Posterior cingulate gyrus (tissue), 11 donors: ENCODE results near the gene ESRRA.

Experiments used
- DNase-seq, 10 donors: peaks; one replicate each; pipeline versions ENCODE4 v3.0.0 to v3.0.0-alpha.2; 2020 to 2021; ENCODE audit warnings: mixed read lengths in 3 of 10
- intact Hi-C: fragments of 100-400 bp; cut with DNase I; formaldehyde crosslinking; loops from one replicate; pipeline ENCODE4 v1.15.1; 2023

Gene ESRRA

GRCh38 chr11:64269540-64270220, 35.6 kb upstream of the ESRRA start:
- intact Hi-C loops: loop anchor here (1.0 to 2.0 kb wide), 2 partner anchors 16 to 31 kb away; partner anchors contain the start of genes CATSPERZ and GPR137
- peak; percentile 97 to 100 (median 99) for DNase-seq

DNA sequence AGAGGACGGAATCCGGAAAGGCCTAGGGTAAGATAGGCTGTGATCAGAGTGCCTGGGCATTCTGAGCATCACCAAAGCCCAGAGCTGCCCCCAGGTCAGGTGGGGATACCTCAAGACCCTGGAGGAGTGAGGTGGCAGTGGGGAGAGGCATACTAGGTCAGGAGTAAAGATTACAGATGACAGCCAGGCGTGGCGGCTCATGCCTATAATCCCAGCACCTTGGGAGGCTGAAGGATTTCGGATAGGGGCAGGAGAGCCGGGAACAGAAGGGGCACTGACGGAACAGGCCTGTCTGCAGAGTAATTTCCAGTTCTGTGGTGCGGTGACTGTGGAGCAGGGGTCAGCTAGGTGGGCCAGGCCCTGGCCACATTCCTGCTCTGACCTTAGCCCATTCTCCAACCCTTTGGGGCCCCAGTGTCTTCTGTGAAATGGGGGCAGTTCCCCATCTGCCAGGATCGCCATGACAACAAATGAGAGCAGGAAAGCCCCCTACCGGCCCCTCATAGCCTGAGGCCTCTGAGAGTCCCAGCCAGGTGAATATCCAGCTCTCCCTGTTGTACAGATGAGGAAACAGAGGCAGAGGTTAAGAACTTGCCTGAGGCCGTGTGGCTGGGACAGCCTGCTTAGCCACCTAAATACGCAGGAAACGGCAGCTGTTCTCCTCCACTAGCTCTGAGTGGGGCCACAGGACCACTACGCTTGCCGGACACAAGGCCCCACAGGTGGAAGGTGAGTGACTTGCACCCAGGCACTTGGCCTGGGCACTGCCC, 30.1 kb upstream of the ESRRA start:
- intact Hi-C loops: no loop called here
- no peak for DNase-seq

DNA sequence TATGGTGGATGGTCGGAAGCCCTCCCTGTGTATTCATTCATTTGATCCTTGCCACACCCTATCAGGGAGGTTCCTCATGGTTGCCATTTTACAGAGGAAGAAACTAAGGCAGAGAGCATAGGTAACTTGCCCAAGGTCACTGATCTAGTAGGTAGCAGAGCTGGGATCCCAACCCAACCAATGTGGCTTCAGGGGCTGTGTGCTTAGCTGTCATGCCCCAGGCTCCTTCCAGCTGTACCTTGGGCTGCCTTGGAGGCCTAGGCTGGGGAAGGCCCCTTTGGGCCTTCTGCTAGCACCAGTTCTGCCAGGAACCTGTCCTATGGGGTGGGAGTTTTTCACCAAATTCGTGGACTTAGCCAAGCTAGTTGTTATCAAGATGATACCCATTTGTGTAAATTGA, 29.5 kb upstream of the ESRRA start:
- DNase-seq: no peak
- intact Hi-C loops: no loop called here

- peak in 1 of 10 donors; percentile 91 for DNase-seq
- intact Hi-C loops: no loop called here
Observed at GRCh38 chr11:64276653-64277431, 28.5 kb upstream of the ESRRA start.

GRCh38 chr11:64278576-64279190, 26.6 kb upstream of the ESRRA start:
- intact Hi-C loops: no loop called here
- no peak for DNase-seq

GRCh38 chr11:64281957-64282770, 23.2 kb upstream of the ESRRA start:
- no peak for DNase-seq
- intact Hi-C loops: no loop called here

GRCh38 chr11:64283092-64283491, 22.2 kb upstream of the ESRRA start:
- no peak for DNase-seq
- intact Hi-C loops: no loop called here

- peak; percentile 96 to 100 (median 98) for DNase-seq
- intact Hi-C loops: no loop called here
Observed at GRCh38 chr11:64284048-64284961, 21.0 kb upstream of the ESRRA start, which contains the start of gene BAD. BAD (minus strand) TSS chr11:64284665; CDS start chr11:64284368, 297 bp downstream.

GRCh38 chr11:64284962-64285884, 20.1 kb upstream of the ESRRA start, which contains the start of gene GPR137:
GPR137 (plus strand) TSS chr11:64285848; CDS start chr11:64286525, 677 bp downstream.
- intact Hi-C loops: loop anchor here (1.0 kb wide), 2 partner anchors 15 to 20 kb away; partner anchors contain the start of gene ESRRA

GRCh38 chr11:64285885-64286800, 19.2 kb upstream of the ESRRA start:
- peak in 1 of 10 donors; percentile 19 for DNase-seq

More at GRCh38 chr11:64284962-64285884, 20.1 kb upstream of the ESRRA start, which contains the start of gene GPR137:
- DNase-seq: peak; percentile 81 to 98 (median 86)

DNA sequence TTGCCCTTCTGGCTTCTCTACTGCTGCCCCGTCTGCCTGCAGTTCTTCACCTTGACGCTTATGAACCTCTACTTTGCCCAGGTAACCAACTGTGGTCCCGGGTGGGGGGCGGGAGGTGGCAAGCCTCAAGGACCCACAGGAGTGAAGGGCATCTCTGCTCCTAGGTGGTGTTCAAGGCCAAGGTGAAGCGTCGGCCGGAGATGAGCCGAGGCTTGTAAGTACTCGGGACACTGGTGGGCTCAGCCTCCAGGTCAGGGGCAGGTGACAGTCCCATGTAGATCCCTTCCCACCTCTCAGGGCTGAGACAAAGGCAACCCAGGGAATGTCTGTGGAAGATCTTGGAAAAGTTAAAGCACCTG, 18.5 kb upstream of the ESRRA start:
- no peak for DNase-seq
- intact Hi-C loops: no loop called here

More at GRCh38 chr11:64285885-64286800, 19.2 kb upstream of the ESRRA start:
- intact Hi-C loops: loop anchor here (1.0 kb wide), 2 partner anchors 16 to 19 kb away; partner anchors contain the start of gene ESRRA

GRCh38 chr11:64287676-64288352, 17.5 kb upstream of the ESRRA start:
- no peak for DNase-seq
- intact Hi-C loops: no loop called here

DNA sequence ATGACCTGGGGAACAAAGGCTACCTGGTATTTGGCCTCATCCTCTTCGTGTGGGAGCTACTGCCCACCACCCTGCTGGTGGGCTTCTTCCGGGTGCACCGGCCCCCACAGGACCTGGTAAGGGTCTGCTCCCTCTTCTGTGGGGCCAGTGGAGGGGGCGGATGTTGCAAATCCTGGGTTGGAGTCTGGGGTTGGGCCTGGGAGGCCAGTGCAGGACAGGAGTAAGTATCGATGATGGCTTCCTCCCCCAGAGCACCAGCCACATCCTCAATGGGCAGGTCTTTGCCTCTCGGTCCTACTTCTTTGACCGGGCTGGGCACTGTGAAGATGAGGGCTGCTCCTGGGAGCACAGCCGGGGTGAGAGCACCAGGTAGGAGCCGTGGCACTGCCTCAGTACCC, 17.0 kb upstream of the ESRRA start:
- no peak for DNase-seq
- intact Hi-C loops: no loop called here

DNA sequence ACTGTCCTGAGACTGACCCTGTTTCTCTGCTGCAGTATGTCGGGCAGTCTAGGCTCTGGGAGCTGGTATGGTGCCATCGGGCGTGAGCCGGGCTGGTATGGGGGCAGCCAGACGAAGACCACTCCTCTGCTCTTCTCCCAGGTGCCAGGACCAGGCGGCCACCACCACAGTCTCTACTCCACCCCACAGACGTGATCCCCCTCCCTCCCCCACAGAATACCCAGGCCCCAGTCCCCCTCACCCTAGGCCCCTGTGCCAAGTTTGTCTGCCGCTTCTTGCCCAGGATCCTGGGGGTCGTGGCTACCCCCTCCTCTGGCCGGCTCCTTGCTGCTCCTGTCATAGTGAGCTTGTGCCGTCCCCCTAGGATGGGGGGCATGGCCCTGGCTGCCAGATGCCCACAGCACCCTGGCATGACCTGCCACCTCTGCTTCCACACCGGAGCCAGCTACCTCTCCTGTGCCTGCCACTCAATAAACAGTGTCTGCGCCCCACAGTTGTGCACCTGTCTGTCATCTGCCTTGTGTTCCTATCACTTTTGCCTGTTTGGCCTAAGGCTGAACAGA, 16.2 kb upstream of the ESRRA start:
- no peak for DNase-seq

More for the DNA sequence above, 16.2 kb upstream of the ESRRA start:
- intact Hi-C loops: no loop called here
